ENCODE results near the gene VWF. TPM values are rescaled to one million over a fixed set of nuclear protein-coding genes. Genes with fewer than 3 reads are reported as not detected.

The VWF gene
- total and polyA plus RNA-seq, 10 of the 15 experiments (the other 5 are each of a cell fraction or from before 2014, with no cell fraction given) = 0.08 to 0.23 TPM; not detected in 8

DNA sequence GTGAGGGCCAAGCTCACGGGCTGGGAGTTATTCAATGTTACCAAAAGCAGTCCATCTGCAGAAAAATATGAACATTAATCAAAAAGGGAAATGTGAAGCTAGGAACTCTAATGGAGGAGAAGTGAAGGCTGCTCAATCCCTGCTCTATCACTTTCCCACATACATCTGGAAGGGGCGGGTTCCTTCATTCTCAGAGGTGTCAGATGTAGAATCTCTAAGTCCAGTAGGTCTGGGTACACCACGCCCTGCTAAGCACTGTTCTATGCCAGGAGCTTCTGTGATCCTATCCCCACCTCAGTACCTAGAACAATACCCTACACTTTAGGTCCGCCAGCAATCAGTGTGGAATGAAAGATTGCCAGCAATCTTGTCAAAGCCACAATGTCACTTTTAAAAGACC is 142.4 kb downstream of the VWF start:
- Histone ChIP-seq H3K4me2 (ENCODE audit: control insufficient read depth, insufficient read depth) (no peak overlapping the region), H3K9me3 (replicated peaks; ENCODE audit: control insufficient read depth, insufficient read depth, low read length) (no peaks in the 10 kb centered on the region), H3K9ac (ENCODE audit: control insufficient read depth, insufficient read depth, low read length) (no peak overlapping the region), H3K36me3 (ENCODE audit: control insufficient read depth in 2 of 2, insufficient read depth in 2 of 2, low read length in 1 of 2) (no peaks in the 10 kb centered on the region), H3K4me3 (no peak overlapping the region), H3K27me3 (replicated peaks in 1 of 2; ENCODE audit: control insufficient read depth in 2 of 2, insufficient read depth in 2 of 2, low read length in 1 of 2) (peaks cover 0 to under 1% of the 10 kb centered on the region in 2 experiments; a peak in 1 of 4 replicates), H3K4me1 (ENCODE audit: control insufficient read depth, insufficient read depth, low read length) (no peaks in the 10 kb centered on the region), H4K20me1 (ENCODE audit: control insufficient read depth, insufficient read depth) (no peaks in the 10 kb centered on the region), H3K27ac (ENCODE audit: control insufficient read depth, insufficient read depth) (no peak overlapping the region), H2AFZ (ENCODE audit: control insufficient read depth, low read depth, low read length) (no peak overlapping the region), H3K79me2 (ENCODE audit: control insufficient read depth, insufficient read depth, low read length) (no peaks in the 10 kb centered on the region)
- ChIA-PET CTCF (no interaction called here), SMC1A (ENCODE audit: uncharacterized antibody, unreplicated experiment) (interaction anchor here (0.6 kb wide), 1 partner anchor 302 kb away, joined by 3 read pairs; no protein-coding TSS in a partner anchor), POLR2A (no interaction called here), RAD21 (ENCODE audit: unreplicated experiment) (interaction anchor here (0.7 kb wide), 1 partner anchor 302 kb away, joined by 3 read pairs; no protein-coding TSS in a partner anchor)
- ATAC-seq = no peak
- FAIRE-seq = no peak
- in situ Hi-C loops (cut with MboI) = no loop called here
- no peak for TF ChIP-seq ZBED1 (IDR thresholded peaks at IDR 0.05; ENCODE audit: borderline replicate concordance)
- TF ChIP-seq, protein P1, sequence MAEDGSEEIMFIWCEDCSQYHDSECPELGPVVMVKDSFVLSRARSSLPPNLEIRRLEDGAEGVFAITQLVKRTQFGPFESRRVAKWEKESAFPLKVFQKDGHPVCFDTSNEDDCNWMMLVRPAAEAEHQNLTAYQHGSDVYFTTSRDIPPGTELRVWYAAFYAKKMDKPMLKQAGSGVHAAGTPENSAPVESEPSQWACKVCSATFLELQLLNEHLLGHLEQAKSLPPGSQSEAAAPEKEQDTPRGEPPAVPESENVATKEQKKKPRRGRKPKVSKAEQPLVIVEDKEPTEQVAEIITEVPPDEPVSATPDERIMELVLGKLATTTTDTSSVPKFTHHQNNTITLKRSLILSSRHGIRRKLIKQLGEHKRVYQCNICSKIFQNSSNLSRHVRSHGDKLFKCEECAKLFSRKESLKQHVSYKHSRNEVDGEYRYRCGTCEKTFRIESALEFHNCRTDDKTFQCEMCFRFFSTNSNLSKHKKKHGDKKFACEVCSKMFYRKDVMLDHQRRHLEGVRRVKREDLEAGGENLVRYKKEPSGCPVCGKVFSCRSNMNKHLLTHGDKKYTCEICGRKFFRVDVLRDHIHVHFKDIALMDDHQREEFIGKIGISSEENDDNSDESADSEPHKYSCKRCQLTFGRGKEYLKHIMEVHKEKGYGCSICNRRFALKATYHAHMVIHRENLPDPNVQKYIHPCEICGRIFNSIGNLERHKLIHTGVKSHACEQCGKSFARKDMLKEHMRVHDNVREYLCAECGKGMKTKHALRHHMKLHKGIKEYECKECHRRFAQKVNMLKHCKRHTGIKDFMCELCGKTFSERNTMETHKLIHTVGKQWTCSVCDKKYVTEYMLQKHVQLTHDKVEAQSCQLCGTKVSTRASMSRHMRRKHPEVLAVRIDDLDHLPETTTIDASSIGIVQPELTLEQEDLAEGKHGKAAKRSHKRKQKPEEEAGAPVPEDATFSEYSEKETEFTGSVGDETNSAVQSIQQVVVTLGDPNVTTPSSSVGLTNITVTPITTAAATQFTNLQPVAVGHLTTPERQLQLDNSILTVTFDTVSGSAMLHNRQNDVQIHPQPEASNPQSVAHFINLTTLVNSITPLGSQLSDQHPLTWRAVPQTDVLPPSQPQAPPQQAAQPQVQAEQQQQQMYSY (CRISPR knock-in tag; IDR thresholded peaks at IDR 0.05) = no peak
- TF ChIP-seq PAX8 (IDR thresholded peaks at IDR 0.05) = no peak
- no peak for TF ChIP-seq STAT1 (conservative IDR thresholded peaks at IDR 0.05)
- TF ChIP-seq, protein P2, sequence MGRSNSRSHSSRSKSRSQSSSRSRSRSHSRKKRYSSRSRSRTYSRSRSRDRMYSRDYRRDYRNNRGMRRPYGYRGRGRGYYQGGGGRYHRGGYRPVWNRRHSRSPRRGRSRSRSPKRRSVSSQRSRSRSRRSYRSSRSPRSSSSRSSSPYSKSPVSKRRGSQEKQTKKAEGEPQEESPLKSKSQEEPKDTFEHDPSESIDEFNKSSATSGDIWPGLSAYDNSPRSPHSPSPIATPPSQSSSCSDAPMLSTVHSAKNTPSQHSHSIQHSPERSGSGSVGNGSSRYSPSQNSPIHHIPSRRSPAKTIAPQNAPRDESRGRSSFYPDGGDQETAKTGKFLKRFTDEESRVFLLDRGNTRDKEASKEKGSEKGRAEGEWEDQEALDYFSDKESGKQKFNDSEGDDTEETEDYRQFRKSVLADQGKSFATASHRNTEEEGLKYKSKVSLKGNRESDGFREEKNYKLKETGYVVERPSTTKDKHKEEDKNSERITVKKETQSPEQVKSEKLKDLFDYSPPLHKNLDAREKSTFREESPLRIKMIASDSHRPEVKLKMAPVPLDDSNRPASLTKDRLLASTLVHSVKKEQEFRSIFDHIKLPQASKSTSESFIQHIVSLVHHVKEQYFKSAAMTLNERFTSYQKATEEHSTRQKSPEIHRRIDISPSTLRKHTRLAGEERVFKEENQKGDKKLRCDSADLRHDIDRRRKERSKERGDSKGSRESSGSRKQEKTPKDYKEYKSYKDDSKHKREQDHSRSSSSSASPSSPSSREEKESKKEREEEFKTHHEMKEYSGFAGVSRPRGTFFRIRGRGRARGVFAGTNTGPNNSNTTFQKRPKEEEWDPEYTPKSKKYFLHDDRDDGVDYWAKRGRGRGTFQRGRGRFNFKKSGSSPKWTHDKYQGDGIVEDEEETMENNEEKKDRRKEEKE (IDR thresholded peaks at IDR 0.05) = no peak
- TF ChIP-seq HDAC6 (IDR thresholded peaks at IDR 0.05; ENCODE audit: unreplicated experiment) = no peak
- TF ChIP-seq, protein P3, sequence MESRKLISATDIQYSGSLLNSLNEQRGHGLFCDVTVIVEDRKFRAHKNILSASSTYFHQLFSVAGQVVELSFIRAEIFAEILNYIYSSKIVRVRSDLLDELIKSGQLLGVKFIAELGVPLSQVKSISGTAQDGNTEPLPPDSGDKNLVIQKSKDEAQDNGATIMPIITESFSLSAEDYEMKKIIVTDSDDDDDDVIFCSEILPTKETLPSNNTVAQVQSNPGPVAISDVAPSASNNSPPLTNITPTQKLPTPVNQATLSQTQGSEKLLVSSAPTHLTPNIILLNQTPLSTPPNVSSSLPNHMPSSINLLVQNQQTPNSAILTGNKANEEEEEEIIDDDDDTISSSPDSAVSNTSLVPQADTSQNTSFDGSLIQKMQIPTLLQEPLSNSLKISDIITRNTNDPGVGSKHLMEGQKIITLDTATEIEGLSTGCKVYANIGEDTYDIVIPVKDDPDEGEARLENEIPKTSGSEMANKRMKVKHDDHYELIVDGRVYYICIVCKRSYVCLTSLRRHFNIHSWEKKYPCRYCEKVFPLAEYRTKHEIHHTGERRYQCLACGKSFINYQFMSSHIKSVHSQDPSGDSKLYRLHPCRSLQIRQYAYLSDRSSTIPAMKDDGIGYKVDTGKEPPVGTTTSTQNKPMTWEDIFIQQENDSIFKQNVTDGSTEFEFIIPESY (IDR thresholded peaks at IDR 0.05) = no peak
- no peak for TF ChIP-seq WRNIP1 (IDR thresholded peaks at IDR 0.05; ENCODE audit: borderline replicate concordance, low read depth, low read length)
- TF ChIP-seq, protein P4, sequence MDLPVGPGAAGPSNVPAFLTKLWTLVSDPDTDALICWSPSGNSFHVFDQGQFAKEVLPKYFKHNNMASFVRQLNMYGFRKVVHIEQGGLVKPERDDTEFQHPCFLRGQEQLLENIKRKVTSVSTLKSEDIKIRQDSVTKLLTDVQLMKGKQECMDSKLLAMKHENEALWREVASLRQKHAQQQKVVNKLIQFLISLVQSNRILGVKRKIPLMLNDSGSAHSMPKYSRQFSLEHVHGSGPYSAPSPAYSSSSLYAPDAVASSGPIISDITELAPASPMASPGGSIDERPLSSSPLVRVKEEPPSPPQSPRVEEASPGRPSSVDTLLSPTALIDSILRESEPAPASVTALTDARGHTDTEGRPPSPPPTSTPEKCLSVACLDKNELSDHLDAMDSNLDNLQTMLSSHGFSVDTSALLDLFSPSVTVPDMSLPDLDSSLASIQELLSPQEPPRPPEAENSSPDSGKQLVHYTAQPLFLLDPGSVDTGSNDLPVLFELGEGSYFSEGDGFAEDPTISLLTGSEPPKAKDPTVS (IDR thresholded peaks at IDR 0.05; ENCODE audit: low read depth, low read length) = no peak
- TF ChIP-seq SREBF1 (IDR thresholded peaks at IDR 0.05; ENCODE audit: low read length) = no peak
- TF ChIP-seq, protein P5, sequence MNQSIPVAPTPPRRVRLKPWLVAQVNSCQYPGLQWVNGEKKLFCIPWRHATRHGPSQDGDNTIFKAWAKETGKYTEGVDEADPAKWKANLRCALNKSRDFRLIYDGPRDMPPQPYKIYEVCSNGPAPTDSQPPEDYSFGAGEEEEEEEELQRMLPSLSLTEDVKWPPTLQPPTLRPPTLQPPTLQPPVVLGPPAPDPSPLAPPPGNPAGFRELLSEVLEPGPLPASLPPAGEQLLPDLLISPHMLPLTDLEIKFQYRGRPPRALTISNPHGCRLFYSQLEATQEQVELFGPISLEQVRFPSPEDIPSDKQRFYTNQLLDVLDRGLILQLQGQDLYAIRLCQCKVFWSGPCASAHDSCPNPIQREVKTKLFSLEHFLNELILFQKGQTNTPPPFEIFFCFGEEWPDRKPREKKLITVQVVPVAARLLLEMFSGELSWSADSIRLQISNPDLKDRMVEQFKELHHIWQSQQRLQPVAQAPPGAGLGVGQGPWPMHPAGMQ (IDR thresholded peaks at IDR 0.05; ENCODE audit: borderline replicate concordance) = no peak
- no peak for DNase-seq (ENCODE audit: low read depth, low spot score)
- BruUV-seq (replicated peaks) = no TSS peak
- 8% methylated on average over 4 of the region's 4 CpGs for WGBS (ENCODE audit: insufficient coverage, insufficient replicate concordance, low lambda C conversion rate, missing lambda C conversion rate)
- intact Hi-C loops (cut with micrococcal nuclease; ENCODE audit: unreplicated experiment) = no loop called here
